Keratinocyte (primary cell): ENCODE measurements around the gene ZC3H14.

Experiments
- CTCF ChIP-seq, 3 experiments: IDR thresholded peaks in 1 of 3; conservative IDR thresholded peaks in 1 of 3; optimal IDR thresholded peaks in 1 of 3; 2 replicates in 2 of 3; 3 replicates in 1 of 3; pipeline versions ENCODE3 to v1.5.1; 2011; ENCODE audit warnings: low read length in 3 of 3, mild to moderate bottlenecking in 3 of 3, moderate library complexity in 2 of 3, control low read depth in 1 of 3, inconsistent platforms in 1 of 3; ENCODE audit not compliant: insufficient read depth in 2 of 3; ENCODE audit errors: extremely low read depth in 1 of 3
- EZH2 ChIP-seq: IDR thresholded peaks from one replicate; pipeline ENCODE4 v1.6.1; 2012; ENCODE audit warnings: inconsistent platforms, mild to moderate bottlenecking, low read length, moderate library complexity

- no peak for TF ChIP-seq CTCF (optimal IDR thresholded peaks at IDR 0.05 in 1 of 3, IDR thresholded peaks at IDR 0.05 in 1 of 3, conservative IDR thresholded peaks at IDR 0.05 in 1 of 3; ENCODE audit: extremely low read depth in 1 of 3, insufficient read depth in 2 of 3, low read length in 3 of 3)
- TF ChIP-seq EZH2: no peak
Observed at GRCh38 chr14:88613552-88614010, 50.7 kb downstream of the ZC3H14 start.
